NCI-H774 (cell line): ENCODE data around the gene CTXN1.
"Not testable (repeated sequence)": the region's sequence is repeated elsewhere in the genome, so short reads cannot be mapped to it uniquely, and the experiment has no call there.

Experiments
- DNase-seq: peaks from one replicate; lab custom pipeline; 2025; lab: John Stamatoyannopoulos, UW

CTXN1 gene

DNA sequence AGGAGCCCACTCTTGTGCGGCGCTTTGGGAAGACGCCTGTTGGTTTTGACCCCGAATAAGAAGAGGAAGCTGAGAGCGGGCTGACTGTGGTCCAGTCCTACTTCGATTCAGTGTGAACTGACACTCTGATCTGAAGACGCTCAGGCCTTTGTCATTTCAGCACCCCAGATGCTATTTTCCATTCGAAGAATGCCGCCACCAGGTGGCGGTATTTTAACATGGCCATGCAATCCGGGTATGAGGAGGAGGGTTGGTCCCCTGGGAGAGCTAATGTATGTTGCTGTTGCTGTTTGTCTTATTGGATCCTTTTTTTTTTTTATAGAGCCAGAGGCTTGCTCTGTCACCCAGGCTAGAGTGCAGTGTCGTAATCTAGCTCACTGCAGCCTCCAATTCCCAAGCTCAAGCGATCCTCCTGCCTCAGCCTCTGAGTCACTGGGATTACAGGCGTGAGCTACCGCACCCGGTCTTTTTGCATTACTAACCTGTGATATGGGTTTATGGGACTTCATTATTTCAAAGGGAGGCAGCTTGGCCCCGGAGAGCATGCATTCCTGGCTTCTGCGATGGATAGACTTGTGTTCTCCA lies 18.3 kb upstream of the CTXN1 start:
- peak; percentile 75 for DNase-seq

DNA sequence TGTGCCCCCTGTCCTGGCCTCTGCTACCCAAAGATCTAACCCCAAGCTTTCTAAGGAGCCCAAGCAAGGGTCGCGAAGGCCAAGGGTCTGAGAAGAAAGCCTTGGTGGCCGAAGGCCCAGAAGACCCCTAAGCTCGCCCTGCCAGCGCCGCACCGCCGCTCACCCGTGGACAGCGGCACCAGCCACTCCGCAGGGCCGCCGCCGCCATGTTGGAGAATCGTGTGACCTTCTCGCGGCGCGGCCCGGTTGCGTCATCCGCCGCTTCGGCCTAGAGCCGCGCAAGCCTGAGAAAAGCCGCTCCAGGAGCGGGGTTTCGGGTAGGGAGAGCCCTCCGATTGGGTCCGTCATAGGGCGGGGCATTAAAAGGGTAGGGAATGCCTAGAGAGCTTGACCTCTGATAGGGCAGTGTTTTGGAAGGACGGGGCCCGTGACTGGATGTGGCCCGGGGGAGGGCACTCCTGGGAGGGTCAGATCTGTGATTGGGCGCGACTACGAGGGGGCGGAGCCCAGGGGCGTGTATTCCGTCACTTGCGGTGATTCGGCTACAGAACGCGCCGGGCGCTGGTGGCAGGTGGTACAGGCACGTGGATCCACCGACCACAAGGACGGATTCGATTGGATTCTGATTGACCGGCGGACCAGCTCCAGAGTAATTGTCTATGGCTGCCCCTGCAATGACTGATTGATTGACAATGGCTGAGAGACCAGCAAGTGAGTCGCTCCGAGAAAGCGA lies 17.7 kb upstream of the CTXN1 start, which contains the start of gene TIMM44:
TIMM44 (minus strand) TSS at position 223 of the 733 bp plus-strand sequence; CDS start at position 208, 15 bp downstream.
- DNase-seq: peak; percentile 99

DNA sequence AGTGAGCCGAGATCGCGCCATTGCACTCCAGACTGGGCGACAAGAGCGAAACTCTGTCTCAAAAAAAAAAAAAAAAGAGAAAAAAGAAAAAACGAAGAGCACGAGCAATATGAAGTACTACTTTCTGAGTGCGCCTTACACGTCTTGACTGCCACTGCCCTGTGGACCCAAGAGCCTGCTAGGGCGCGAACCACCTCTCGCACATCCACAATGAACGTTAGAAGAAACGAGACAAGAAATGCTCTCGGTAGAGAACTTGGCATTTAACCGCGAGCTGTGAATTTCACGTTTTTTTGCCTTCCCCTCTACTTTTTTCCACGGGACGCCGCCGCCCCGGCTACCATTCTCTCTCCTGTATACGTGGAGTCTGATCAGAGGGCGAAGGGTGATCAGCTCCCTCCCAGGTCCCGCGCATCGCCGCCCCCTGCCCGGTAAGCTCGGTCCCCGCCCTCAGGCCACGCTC lies 17.1 kb upstream of the CTXN1 start:
- DNase-seq: no peak

DNA sequence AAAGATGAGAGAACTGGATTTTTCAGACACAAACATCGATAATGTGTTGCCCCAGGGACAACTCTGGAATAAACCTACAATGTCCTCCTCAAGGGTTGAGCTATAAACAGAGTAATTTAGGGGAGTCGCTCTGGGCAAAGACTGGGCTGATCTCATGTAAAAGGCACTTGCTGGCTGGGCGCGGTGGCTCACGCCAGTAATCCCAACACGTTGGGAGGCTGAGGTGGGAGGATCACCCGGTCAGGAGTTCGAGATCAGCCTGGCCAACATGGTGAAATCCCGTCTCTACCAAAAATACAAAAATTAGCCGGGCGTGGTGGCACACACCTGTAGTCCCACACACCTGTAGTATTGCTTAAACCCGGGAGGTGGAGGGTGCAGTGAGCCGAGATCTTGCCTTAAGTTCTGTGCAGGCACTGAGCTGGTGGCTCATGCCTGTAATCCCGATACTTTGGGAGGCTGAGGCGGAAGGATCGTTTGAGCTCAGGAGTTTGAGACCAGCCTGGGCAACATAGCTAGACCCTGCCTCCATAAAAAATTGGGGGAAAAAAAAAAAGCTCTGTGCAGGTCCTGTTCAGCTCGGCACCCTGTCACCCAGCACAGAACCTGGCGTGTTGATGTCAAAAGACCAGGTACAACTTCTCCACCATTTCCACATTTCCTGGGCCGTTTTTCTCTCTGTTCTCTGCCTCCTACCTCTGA lies 16.1 kb upstream of the CTXN1 start:
- no peak for DNase-seq

DNA sequence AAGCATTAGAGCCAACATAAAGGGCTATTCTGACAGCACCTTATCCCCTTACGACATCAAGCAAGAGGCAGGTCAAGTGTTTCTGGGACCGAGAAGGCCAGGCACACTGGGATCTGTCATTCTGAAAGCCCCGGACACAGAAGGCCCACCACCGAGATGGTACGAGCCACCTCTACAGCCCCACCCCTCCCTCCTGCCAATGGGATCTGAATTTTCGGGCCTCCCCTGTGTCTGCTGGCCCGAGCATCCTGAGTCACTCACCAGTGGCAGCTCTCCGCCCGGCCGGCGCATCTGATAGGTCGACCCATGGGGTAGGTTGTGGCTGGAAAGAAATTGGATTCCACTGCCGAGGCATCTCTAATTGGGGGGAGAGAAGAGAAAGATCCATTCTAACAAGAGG lies 14.9 kb upstream of the CTXN1 start:
- no peak for DNase-seq

DNA sequence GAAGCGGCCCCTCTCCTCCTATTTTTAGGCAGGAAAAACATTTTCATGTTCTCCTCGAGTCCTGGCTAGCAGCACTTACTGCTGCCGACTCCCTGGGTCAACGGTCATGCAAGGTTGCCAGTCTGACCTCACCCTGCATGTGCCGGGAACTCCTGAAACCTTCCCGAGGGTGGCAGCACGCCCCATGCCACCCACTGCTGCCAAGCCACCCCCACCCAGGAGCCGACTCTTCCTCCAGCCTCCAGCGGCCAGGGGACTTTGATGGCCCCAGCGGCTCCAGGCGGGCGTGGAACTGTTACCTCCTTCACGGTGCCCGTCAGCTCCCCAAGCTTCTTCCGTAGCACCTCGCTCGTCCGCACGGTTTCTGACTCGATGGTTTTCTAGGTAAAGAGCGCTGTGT lies 8.8 kb upstream of the CTXN1 start:
- DNase-seq: no peak

DNA sequence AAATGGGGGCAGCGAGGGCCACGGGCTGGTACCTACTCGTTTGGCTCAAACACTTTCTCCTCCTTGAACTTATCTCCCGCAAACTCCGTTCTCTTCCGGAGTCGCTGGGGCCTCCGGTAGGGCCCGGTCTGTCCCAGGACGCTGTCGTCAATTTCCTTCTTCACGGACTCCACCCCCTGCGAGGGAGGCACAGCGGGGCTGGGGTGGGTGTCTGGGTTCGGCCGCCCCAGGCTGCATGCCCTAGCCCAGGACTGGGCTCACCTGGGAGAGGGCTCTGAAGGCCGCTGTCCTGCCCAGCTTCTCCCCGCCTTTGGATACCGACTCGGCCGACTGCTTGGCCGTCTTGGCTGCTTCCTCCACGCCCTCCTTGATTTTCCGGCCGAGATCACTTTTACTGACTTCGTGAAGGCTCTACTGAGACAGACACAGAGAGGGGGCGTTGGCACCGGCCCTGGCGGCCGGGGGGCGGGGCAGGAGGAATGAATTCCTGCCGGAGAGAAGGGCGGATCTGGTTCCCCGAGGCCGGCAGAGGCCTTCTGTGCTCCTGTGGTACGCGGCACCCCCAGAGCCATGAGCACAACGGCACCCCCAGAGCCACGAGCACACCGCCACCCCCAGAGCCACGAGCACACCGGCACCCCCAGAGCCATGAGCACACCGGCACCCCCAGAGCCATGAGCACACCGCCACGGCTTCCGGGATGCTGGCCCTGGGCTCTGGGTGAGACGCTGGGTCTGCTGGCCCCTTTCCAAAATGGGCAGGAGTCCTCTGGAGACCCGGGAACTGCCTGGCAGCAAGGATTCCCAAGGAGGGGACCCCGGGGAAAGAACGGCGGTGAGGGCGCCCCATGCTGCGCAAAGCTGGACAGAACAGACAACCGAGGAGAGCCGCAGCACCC lies 8.1 kb upstream of the CTXN1 start:
- no peak for DNase-seq

DNA sequence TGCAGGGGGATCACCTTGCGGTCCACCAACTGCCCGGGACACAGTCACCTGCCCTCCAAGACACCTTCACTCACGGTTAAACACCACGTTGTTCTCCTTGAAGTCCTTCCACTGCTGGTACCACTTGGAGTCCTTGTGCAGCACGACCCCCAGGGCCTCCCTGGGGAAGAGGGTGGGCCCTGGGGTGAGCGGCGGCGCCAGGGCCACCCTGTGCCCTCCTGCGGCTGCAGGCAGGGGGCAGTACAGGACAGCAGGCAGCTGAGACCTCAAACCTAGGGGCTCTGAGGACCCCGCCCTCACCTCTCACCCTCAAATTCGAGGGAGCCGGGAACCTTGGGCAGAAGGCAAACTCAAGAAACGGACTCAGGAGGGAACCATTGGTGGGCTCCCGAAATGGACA lies 7.5 kb upstream of the CTXN1 start:
- DNase-seq: no peak

DNA sequence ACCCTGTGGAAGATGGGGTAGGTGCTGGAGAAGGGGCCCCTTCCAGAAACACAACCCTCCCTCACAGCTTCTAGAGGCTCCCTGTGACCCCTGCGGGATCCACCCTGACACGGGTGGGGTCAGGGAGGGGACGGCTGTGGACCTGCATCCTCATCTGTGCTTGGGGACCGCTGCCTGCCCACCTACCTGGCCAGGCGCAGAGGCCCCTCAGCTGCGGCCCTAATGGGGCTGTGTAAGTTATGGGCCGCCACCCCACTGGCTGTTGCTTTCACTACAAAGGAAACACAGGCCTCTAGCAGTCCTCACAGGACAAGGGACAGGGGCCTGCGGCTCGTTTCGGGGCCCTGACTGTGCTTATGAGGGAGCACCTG lies 7.0 kb upstream of the CTXN1 start:
- DNase-seq: no peak

DNA sequence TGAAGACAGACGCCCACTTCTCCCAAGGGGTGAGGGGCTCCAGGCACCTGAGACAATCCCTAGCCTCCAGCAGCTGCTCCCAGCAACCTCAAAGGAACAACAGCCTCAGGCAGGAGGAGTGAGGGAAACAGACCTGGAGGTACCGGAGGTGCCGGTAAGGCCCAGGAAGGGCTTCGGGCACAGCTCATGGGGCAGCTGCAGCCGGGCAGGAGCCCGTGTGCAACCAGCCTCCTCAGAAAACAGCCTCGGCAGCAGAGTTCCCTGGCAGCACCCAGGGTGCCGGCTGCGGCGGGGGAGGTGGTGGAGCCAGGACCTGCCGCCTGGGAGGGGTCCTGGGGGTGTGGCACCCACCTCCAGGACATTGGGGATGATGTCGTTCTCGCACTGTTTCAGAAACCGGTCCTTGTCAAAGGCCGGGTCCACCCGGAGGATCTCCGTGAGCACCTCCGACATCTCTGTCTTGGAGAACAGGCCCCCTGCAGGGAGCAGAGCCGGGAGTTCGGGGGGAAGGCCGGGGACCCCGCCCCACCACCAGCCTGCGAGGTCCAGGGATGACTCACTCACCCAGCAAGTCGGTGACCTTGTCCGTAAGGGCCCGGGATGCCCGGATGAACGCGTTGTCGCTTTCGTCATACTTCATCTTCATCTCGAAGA lies 6.5 kb upstream of the CTXN1 start:
- DNase-seq: no peak

DNA sequence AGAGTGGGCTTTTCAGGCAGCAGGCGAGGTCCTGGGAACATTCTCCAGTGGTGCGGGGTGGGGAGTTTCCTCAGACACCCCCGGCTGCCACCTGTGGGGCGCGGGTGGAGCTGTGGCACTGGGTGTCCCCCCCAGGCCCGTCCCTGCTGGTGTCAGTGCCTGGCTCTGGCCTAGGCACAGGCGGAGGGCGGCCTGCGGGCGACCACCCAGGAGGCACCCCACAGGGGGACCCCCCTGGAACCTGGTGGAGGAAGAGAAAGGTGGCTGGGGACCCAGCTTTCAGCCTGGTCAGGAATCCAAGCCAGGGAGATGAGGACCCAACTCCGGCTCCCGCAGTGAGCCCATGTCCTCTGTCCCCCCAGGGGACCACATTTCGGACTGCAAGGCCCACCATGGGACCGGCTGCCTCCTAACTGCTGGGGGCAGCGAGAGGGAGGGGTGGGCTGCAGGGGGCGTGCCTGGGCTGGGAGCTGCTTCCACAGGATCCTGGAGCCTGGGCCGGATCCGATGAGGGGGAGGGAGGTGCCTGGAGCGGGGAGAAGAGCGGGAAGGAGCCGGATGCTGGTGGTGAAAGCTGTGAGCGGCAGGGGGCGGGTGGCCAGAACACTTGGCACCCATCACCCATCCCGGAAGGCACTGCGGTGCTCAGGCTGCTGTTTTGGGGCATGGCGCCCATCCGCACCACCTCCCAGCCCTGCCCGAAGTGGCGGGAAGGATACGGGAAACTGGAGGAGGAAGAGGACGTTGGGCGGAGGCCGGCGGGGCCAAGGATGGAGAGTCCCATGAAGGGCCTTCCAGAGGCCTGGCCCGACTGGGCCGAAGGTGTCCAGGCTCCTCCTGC lies 5.5 kb upstream of the CTXN1 start:
- no peak for DNase-seq

DNA sequence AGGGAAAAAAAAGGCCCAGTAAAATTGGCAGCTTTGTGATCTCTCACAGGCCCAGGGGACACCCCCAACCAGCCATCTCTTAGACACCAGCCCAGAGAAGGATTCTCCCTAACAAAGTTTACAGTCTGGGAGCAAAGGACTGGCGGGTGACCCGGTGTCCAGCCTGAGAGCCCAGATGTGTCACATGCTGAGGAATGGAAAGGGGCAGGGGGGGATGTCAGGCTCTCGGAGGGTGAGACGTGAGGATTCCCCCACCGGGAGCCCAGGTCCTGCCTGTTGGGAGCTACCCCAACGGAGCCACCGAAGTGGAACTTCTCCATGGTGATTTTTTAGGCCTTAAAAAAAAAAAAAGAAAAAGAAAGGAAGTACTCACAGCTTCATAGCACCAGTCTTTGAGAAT lies 4.8 kb upstream of the CTXN1 start:
- no peak for DNase-seq

DNA sequence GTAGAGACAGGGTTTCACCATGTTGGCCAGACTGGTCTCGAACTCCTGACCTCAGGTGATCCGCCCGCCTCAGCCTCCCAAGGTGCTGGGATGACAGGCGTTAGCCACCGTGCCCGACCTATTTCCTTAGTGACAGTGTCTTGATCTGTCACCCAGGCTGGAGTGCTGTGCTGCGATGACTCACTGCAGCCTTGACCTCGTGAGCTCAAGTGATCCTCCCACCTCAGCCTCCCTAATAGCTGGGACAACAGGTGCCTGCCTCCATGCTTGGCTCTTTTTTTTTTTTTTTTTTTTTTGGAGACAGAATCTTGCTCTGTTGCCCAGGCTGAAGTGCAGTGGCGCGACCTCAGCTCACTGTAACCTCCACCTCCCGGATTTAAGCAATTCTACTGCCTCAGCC lies 4.1 kb upstream of the CTXN1 start:
- DNase-seq: not testable (repeated sequence)

DNA sequence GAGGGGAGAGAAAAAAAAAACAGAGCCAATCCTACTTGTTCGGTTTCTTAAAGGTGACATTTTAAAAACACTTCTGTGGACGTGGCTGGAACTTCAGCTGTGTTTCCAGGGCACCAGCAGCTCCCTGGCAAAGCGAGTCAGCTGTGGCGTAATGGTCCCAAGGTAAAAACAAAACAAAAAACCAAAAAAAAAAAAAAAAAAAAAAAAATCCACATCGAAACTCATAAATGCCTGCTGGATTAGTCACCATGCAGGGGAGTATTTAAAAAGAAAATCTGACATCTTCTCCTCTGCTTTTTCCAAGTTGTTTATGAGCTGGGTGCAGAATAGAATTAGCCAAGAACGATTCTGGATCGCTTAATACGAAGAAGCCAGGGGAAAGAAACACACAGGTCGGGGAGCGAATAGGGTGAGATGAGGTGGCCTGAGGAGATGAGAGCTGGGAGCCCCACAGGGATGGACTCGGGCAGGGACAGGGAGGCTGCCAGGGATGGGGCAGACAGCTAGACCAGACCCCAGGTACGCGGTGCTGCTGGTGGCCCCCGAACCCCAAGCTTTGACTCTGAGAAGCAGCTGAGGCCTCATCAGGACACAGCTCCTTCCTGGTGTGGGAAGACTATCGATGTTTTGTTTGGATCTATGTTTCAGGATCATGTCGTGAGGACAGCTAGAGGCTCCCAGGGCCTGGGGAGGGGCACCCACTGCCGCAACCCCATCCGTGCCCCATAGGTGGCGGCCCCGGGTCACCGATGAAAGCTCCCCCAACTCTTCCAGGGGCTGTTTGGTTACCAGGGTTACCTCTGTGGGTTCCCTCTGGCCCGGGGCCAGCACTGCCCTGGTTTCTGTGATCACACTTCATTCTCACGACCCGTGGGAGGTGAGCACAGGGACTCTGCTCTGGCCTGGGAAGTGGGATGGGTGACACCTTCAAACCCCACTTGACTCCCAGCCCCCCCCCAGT lies 3.1 kb upstream of the CTXN1 start:
- DNase-seq: no peak

DNA sequence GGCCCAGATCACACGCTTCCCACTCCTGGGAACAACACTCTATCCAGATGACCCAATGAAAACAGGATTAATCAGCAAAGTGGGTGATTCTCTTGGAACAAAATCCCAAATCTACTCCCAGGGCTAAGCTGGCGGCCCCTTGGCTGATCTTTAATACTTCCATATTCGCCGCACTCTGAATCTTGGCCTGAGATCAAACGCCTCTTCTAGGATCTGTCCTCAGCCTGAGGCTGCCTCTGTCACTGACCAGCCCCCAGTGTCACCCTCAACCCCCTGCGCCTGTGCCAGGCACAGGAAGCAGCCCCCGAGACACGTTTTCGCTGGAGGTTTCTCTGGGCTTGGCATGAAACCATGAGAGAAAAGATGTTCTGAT lies 2.4 kb upstream of the CTXN1 start:
- no peak for DNase-seq

DNA sequence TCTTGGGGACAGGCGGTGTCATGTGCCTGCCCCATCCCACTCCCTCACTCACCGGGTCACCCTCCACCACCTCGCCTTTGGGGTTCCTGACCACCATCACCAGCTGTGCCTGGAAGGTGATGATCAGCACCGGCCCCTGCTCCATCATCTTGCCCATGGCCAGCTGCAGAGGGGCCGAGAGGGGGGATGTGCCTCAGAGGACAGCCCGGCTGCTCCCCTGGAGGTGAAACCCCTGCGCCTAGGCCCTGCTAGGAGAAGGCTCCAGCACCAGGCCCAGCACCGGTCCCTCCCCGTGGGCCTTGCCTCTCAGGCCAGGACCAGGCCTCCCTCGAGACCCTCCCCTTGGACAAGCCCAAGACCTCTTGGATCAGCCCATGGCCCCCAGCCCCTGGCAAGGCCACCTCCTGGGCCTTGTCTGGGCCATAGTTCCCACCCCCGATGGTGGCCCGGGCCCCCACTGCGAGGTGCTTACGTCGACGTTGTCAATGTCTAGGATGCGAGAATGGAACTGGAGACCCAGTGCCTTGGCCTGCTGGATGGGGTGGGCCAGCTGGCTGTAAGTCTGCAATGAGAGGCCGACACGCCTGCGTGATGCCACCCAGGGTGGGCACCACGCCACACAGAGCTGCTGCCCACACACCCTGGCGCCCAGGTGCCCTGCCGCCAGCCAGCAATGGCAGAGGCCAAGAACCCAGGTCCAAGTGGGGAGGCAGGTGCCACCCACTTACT lies 1.8 kb upstream of the CTXN1 start:
- DNase-seq: no peak

DNA sequence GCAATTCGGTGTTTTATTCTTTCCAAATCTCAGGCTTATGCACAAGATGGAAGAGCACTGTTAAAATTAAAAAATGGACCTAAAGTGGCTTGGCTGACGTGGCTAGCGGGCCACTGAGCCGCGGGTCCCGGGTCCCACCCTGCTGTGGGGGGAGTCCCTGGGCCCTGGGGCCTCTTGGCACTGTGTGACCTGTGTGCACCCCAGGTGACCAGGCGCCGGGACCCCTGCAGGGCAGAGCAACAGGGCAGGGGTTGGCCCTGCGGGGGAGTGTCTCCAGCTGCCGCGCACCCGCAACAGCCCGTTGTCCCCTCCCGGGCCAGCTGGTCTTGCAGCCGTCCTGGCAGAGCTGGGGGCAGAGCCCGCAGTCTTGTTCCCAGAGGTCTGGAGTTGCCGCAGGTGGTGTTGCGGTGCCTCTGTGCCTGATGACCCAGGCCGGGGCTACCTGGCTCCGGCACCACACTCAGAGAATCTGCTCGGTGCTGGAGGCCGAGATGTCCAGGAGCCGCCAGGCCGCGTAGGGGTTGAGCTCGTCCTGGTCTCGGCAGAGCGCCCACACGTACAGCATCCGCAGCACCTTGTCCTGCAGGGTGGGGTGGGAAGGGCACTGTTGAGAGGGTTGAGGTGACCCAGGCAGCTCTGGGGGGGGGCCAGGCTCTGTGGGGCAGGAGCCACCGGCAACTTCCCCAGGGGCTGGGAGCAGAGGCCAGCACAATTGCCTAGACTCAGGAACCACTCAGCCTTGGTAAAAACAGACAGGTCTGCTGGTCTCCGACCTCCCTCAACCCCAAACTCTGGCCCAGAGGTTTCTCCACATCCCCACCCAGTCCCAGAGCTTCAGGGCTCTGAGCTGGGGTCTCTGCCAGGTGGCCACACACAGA lies 1.0 kb upstream of the CTXN1 start:
- no peak for DNase-seq
